SU-DHL-6 (cell line): ENCODE measurements around the gene APOL1.
"Not testable (repeated sequence)": the region's sequence is repeated elsewhere in the genome, so short reads cannot be mapped to it uniquely, and the experiment has no call there.

Experiments
- H2AFZ ChIP-seq: fragments of 200-600 bp; sonication (generic); 2 replicates; pipeline ENCODE4 v1.6.1; 2014; ENCODE audit warnings: low read depth, mild to moderate bottlenecking, moderate library complexity, mixed read lengths, antibody characterized with exemption, low read length; ENCODE audit not compliant: severe bottlenecking
- H3F3A ChIP-seq: fragments of 200-600 bp; shearing (Covaris generic); 2 replicates; pipeline ENCODE4 v1.6.0; 2016; ENCODE audit warnings: antibody characterized with exemption, mild to moderate bottlenecking; ENCODE audit not compliant: insufficient read depth
- H3K27ac ChIP-seq: fragments of 200-600 bp; sonication (generic); 2 replicates; pipeline ENCODE4 v1.5.1; 2016; ENCODE audit warnings: low read depth, mild to moderate bottlenecking, low read length, moderate library complexity, mixed read lengths
- H3K27me3 ChIP-seq: fragments of 200-600 bp; sonication (generic), shearing (Covaris generic); 2 replicates; pipeline ENCODE4 v1.6.0; 2014; ENCODE audit warnings: mild to moderate bottlenecking, low read length
- H3K36me3 ChIP-seq: fragments of 200-600 bp; sonication (generic); 2 replicates; pipeline ENCODE4 v1.6.1; 2014; ENCODE audit warnings: mild to moderate bottlenecking, low read length, mixed read lengths
- H3K4me2 ChIP-seq: fragments of 300-600, 200-600 bp; shearing (Covaris generic), sonication (generic); 2 replicates; pipeline ENCODE4 v1.6.0; 2014; ENCODE audit warnings: low read length, low read depth, mild to moderate bottlenecking; ENCODE audit not compliant: poor library complexity, severe bottlenecking
- H3K4me3 ChIP-seq: fragments of 200-600 bp; sonication (generic); 2 replicates; pipeline ENCODE4 v1.5.1; 2014; ENCODE audit warnings: antibody characterized with exemption, low read length, mild to moderate bottlenecking, mixed read lengths; ENCODE audit not compliant: insufficient read depth, poor library complexity, severe bottlenecking
- H3K79me2 ChIP-seq: fragments of 200-600 bp; sonication (generic); 2 replicates; pipeline ENCODE4 v1.6.1; 2014; ENCODE audit warnings: mild to moderate bottlenecking, low read length, moderate library complexity; ENCODE audit not compliant: insufficient read depth
- H3K9ac ChIP-seq: fragments of 200-600 bp; sonication (generic); 2 replicates; pipeline ENCODE4 v1.7.0; 2014; ENCODE audit warnings: mild to moderate bottlenecking, low read length
- H3K9me2 ChIP-seq: fragments of 200-600 bp; sonication (generic); replicated peaks from 2 replicates; pipeline ENCODE4 v1.6.1; 2014; ENCODE audit warnings: low read length; ENCODE audit not compliant: insufficient read depth
- H3K9me3 ChIP-seq: fragments of 200-600 bp; sonication (generic); 2 replicates; pipeline ENCODE4 v1.6.1; 2014; ENCODE audit warnings: low read length, mixed read lengths; ENCODE audit not compliant: insufficient read depth
- H4K20me1 ChIP-seq: fragments of 200-600 bp; sonication (generic); 2 replicates; pipeline ENCODE4 v1.6.1; 2014; ENCODE audit warnings: low read depth, mild to moderate bottlenecking, antibody characterized with exemption, low read length, moderate library complexity, mixed read lengths
- EZH2phosphoT487 ChIP-seq: fragments of 200-600 bp; sonication (generic), shearing (Covaris generic); conservative IDR thresholded peaks from 2 replicates; pipeline ENCODE4 v1.6.1; 2018; ENCODE audit warnings: mild to moderate bottlenecking, antibody characterized with exemption, low read length, moderate library complexity, mixed read lengths
- TF ChIP-seq, protein P1 (sequence below): fragments of 200-600 bp; sonication (generic); IDR thresholded peaks from one replicate; pipeline ENCODE4 v1.5.1; 2017; ENCODE audit warnings: antibody characterized with exemption, mild to moderate bottlenecking, low read length, moderate library complexity; ENCODE audit not compliant: insufficient read depth, poor library complexity, severe bottlenecking

The APOL1 gene

DNA sequence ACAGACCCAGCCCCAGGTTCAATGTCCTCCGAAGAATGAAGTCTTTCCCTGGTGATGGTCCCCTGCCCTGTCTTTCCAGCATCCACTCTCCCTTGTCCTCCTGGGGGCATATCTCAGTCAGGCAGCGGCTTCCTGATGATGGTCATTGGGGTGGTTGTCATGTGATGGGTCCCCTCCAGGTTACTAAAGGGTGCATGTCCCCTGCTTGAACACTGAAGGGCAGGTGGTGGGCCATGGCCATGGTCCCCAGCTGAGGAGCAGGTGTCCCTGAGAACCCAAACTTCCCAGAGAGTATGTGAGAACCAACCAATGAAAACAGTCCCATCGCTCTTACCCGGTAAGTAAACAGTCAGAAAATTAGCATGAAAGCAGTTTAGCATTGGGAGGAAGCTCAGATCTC is 14.1 kb downstream of the APOL1 start:
- H3F3A ChIP-seq: no peaks in the 10 kb centered on the region
- H3K27ac ChIP-seq: no peak overlapping the region
- H3K4me3 ChIP-seq: no peak overlapping the region
- H3K9me3 ChIP-seq: no peaks in the 10 kb centered on the region
- H4K20me1 ChIP-seq: no peaks in the 10 kb centered on the region
- no peaks in the 10 kb centered on the region for H3K36me3 ChIP-seq
- no peak overlapping the region for H3K9ac ChIP-seq
- no peaks in the 10 kb centered on the region for H3K27me3 ChIP-seq
- no peak overlapping the region for H3K4me2 ChIP-seq
- TF ChIP-seq, protein P1, sequence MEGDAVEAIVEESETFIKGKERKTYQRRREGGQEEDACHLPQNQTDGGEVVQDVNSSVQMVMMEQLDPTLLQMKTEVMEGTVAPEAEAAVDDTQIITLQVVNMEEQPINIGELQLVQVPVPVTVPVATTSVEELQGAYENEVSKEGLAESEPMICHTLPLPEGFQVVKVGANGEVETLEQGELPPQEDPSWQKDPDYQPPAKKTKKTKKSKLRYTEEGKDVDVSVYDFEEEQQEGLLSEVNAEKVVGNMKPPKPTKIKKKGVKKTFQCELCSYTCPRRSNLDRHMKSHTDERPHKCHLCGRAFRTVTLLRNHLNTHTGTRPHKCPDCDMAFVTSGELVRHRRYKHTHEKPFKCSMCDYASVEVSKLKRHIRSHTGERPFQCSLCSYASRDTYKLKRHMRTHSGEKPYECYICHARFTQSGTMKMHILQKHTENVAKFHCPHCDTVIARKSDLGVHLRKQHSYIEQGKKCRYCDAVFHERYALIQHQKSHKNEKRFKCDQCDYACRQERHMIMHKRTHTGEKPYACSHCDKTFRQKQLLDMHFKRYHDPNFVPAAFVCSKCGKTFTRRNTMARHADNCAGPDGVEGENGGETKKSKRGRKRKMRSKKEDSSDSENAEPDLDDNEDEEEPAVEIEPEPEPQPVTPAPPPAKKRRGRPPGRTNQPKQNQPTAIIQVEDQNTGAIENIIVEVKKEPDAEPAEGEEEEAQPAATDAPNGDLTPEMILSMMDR: no peak
- TF ChIP-seq EZH2phosphoT487: no peak
- H3K79me2 ChIP-seq: no peaks in the 10 kb centered on the region
- no peaks in the 10 kb centered on the region for H3K9me2 ChIP-seq
- H2AFZ ChIP-seq: no peak overlapping the region

DNA sequence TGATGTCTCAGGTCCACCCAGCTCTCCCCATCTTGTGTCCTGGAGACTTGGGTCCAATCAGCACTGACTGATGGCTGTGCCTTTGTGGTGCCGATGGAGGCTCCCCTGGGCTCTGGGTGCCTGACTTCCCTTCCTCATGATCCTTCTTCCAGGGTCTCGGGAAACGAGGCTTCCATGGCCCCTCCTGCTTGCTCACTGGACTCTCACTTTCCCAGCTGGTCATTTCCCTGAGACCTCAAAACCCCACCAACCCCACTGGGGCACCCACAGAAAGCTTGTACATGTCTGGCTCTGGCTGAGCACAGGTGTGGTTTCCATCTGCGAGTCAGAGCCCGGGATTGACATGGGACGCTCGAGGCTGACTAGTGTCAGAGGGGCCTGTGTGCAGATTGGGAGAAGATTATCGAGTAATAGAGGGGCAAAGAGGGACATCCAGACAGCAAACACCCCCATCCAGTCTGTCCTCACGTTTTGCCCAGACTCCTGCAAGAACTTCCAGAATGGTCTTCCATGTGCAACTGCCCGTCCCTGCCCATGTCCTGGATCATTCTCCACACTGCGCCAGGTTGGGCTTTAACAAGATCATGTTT is 15.1 kb downstream of the APOL1 start:
- Histone ChIP-seq H3F3A (no peaks in the 10 kb centered on the region), H3K27ac (no peak overlapping the region), H3K9me3 (no peaks in the 10 kb centered on the region), H3K9me2 (no peaks in the 10 kb centered on the region), H3K27me3 (no peaks in the 10 kb centered on the region), H3K9ac (no peak overlapping the region), H4K20me1 (no peaks in the 10 kb centered on the region), H3K79me2 (no peaks in the 10 kb centered on the region), H3K36me3 (no peaks in the 10 kb centered on the region), H3K4me2 (no peak overlapping the region), H3K4me3 (no peak overlapping the region), H2AFZ (no peak overlapping the region)
- no peak for TF ChIP-seq EZH2phosphoT487
- TF ChIP-seq, protein P1: no peak

DNA sequence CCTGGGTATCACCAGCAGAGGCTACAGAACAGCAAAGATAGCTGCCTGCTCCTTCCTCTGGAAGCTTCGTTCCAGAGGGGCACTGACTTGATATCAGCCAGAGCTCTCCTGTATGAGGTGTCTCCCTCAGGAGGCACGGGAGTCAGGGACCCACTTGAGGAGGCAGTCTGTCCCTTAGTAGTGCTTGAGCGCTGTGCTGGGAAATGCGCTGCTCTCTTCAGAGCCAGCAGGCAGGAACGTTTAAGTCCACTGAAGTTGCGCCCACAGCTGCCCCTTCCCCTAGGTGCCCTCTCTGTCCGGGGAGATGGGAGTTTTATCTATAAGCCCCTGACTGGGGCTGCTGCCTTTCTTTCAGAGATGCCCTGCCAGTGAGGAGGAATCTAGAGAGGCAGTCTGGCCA is 18.3 kb downstream of the APOL1 start:
- H3K9me2 ChIP-seq, H4K20me1 ChIP-seq, H3K4me3 ChIP-seq, H3F3A ChIP-seq, H3K27me3 ChIP-seq, H3K4me2 ChIP-seq, H3K9ac ChIP-seq, H3K27ac ChIP-seq, H3K36me3 ChIP-seq, H3K79me2 ChIP-seq, H3K9me3 ChIP-seq, H2AFZ ChIP-seq: not testable (repeated sequence)

DNA sequence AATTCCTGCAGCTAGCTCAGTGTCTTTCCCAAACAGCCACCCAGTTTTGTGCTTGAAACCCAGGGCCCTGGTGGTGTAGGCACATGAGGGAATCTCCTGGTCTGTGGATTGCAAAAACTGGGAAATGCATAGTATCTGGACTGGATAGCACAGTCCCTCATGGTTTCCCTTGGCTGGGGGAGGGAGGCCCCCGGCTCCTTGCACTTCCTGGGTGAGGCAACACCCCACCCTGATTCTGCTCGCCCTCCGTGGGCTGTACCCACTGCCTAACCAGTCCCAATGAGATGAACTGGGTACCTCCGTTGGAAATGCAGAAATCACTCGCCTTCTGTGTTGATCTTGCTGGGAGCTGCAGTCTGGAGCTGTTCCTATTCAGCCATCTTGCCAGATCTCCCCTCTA is 19.0 kb downstream of the APOL1 start:
- not testable (repeated sequence) for H3K27ac ChIP-seq, H3F3A ChIP-seq, H3K79me2 ChIP-seq, H3K27me3 ChIP-seq, H3K36me3 ChIP-seq, H4K20me1 ChIP-seq, H3K9me3 ChIP-seq, H3K9me2 ChIP-seq, H3K9ac ChIP-seq, H3K4me3 ChIP-seq, H3K4me2 ChIP-seq, H2AFZ ChIP-seq
